Astrocyte of the cerebellum (primary cell): Measurements from ENCODE around the gene DPYSL4.

ENCODE experiments used
- DNase-seq: peaks from one replicate; pipeline ENCODE4 v3.0.0-alpha.2; 2011; ENCODE audit warnings: low read depth
- H3K4me3 ChIP-seq: 2 replicates; pipeline ENCODE4 v1.5.1; 2011; ENCODE audit warnings: mild to moderate bottlenecking, low read depth, low read length, moderate library complexity
- in situ Hi-C: cut with HindIII; loops from 2 replicates; pipeline ENCODE4 v1.10.0; 2017; ENCODE audit warnings: low sequenced_read_pairs
- TF ChIP-seq, protein P1 (sequence below): IDR thresholded peaks from 2 replicates; pipeline ENCODE4 v1.5.1; 2012; ENCODE audit warnings: low read length, low read depth, moderate library complexity, mild to moderate bottlenecking; ENCODE audit errors: missing control alignments

The DPYSL4 gene

DNA sequence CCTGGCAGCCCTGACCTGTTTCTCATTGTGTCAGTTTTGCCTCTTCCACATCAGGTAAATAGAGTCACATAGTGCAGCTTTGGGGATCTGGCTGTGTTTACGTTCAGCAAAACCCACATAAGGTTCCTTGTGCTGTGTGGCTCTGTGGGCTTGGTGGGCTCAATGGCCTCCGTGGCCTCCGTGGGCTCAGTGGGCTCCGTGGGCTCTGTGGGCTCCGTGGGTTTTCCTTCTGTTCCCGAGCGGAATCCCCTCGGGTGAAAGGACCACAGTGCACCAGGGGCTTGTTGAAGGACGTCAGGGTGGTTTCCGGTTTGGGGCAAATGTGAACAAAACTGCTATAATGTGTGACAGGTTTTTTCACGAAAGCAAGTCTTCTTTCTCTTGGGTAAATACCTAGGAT lies 12.5 kb upstream of the DPYSL4 start:
- in situ Hi-C loops = no loop called here
- no peak overlapping the region for H3K4me3 ChIP-seq
- TF ChIP-seq, protein P1, sequence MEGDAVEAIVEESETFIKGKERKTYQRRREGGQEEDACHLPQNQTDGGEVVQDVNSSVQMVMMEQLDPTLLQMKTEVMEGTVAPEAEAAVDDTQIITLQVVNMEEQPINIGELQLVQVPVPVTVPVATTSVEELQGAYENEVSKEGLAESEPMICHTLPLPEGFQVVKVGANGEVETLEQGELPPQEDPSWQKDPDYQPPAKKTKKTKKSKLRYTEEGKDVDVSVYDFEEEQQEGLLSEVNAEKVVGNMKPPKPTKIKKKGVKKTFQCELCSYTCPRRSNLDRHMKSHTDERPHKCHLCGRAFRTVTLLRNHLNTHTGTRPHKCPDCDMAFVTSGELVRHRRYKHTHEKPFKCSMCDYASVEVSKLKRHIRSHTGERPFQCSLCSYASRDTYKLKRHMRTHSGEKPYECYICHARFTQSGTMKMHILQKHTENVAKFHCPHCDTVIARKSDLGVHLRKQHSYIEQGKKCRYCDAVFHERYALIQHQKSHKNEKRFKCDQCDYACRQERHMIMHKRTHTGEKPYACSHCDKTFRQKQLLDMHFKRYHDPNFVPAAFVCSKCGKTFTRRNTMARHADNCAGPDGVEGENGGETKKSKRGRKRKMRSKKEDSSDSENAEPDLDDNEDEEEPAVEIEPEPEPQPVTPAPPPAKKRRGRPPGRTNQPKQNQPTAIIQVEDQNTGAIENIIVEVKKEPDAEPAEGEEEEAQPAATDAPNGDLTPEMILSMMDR = no peak
- no peak for DNase-seq

DNA sequence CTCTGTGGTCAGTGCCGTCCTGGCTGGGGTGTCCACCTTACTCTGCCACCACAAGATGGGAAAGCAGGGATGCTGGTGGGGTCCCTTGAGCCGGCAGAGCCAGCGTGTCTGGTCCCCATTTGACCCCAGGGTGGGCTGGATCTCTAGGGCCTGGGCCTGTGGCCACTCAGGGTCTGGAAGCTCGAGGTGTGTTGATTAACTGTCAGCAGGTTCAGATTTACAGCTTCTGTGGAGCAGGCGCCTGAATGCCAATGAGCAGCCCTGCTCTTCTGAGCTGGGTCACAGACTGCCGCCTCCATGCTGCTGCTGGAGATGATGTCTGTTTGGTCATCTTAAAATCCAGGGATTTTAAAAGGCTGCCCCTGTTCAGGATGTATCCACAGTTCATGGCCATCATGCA lies 11.3 kb upstream of the DPYSL4 start:
- no peak overlapping the region for H3K4me3 ChIP-seq
- in situ Hi-C loops = no loop called here
- TF ChIP-seq, protein P1 = no peak
- DNase-seq = no peak

DNA sequence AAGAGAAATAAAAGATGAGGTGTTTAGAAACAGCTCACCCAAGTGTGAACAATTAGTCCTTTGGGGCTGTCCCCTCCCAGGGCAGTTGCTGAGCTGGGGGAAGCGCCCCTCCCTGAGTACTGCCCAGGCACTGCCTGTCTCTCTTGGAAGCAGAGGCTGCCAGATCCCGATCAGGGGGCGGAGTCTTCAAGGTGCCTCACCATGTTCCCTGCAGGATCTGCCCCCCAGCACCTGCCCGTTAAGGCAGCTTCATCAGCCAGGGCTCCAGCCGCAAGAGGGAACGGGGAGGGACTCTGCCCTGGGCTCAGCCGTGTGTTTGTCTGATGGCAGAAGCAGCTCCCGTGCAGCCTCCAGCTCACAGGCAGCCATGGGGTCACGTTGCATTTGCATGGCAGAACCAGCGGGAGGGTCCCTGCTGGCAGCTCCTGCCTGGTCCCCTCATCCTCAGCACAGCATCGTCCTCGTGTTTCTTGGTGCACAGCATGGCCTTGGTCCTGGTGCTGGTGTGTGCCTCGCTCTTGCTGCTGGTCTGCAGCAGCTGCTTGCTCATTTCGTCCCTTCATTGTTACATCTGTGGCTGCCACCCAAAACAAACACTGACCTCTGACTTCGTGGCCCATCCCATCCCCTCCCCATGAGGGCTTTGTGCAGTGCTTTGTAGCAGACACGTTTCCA lies 10.7 kb upstream of the DPYSL4 start:
- DNase-seq = no peak
- no peak overlapping the region for H3K4me3 ChIP-seq
- in situ Hi-C loops = no loop called here
- TF ChIP-seq, protein P1 = no peak

DNA sequence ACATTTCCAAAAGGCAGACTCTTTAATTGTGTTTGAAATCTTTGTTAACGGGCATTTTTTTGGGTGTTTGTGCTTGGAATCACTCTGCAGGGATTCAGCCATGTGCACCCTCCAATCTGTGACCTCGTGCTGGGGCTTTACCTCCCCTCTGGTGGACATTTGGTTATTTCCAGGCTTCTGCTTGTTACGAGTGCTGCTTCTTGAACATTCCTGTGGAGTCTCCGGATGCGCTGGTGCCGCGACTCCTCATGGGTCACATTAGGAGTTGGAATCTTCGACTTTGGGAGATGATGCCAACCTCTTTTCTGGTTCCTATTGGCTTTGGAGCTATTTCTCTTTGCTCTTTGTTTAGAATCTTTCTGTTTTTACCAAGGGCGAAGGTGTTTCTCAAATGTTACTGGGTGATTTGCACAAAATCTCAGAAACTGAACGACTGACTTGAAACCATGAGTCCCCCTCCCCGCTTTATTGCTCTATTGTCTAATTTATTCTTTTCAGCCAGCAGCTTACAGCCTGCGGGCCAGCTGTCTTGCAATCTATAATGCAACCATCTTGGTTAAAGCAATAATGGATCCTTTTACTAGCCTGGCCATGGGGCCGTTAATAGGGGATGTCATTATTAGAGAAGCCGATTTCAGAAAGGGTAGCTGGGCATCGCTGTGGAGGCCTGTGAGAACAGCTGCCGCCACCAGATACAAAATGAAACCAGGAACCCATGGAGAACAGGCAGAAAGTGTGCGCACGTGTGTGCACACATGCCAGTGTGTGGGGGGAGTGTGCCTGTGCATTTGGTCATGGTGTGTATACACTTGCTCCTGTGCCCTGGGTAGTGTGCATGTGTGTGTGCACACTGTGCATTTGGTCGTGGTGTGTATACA lies 9.9 kb upstream of the DPYSL4 start:
- no peak overlapping the region for H3K4me3 ChIP-seq
- no peak for DNase-seq
- in situ Hi-C loops = no loop called here
- TF ChIP-seq, protein P1 = no peak

DNA sequence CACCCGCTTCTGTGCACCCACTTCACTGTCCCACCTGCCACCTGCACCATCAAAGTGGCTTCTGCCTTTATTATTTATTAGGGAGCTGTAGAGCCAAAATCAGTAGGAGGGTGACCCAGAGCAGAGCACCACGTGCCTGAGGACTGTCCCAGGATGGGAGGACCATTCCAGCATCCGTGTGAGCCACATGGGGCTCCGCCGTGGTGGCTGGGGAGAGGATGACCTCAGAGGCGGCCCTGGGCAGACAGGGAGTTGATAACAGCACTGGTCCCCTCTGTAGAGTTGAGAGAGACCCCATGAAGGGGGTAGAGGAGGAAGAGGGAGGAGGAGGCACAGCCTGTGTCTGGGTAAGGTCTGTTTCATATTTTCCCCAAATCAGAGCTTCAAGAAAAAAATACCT lies 8.7 kb upstream of the DPYSL4 start:
- no peak overlapping the region for H3K4me3 ChIP-seq
- in situ Hi-C loops = no loop called here
- TF ChIP-seq, protein P1 = no peak
- no peak for DNase-seq

DNA sequence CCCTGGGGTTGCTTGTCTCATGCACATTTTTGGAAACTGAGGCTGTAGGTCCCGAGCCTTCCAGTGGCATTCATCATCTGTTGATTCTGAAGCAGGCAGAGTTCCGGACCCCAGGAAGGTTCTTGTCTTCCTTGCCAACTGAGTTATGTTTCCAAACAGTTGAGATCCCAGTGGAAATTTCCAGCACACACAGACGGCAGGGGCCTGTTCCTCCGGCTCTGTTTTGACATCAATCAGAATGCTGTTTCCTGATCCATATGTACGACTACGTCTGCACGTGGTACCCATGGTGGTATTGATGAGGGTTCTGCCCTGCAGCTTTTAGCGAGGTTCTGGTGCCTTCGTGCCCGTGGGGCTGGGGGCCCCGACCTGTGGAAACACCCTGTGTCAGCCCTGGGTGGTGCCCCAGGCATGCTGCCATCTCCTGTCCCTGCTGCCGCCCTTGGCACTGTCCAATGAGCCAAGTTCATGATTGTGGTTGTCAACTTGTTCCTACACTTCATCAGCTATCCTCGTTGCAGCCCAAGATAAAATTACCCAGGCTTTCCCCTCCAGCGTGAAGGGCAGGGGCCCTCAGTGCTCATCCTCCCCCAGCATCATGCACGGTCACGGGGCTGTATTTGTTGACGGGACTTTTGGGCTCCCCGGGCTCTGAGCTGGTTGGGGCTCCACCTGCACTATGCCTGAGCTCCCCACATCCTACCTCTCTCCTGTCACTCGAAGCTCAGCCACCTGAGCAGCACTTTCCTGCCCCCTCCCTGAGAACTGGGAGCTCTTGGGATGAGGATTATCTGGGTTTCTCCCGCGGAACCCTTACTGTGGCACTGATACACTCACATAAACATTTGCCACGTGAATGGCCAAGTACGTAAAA lies 7.8 kb upstream of the DPYSL4 start:
- H3K4me3 ChIP-seq = no peak overlapping the region
- no peak for DNase-seq
- TF ChIP-seq, protein P1 = no peak
- in situ Hi-C loops = no loop called here
